GM12873 (cell line): ENCODE results near the gene INPPL1.

Experiments
- TF ChIP-seq, protein P1 (sequence below): IDR thresholded peaks from 2 replicates; pipeline ENCODE4 v1.5.1; 2012; ENCODE audit warnings: low read depth, mild to moderate bottlenecking, moderate library complexity, low read length, control low read depth; ENCODE audit not compliant: insufficient read depth; ENCODE audit errors: missing control alignments

INPPL1 gene

DNA sequence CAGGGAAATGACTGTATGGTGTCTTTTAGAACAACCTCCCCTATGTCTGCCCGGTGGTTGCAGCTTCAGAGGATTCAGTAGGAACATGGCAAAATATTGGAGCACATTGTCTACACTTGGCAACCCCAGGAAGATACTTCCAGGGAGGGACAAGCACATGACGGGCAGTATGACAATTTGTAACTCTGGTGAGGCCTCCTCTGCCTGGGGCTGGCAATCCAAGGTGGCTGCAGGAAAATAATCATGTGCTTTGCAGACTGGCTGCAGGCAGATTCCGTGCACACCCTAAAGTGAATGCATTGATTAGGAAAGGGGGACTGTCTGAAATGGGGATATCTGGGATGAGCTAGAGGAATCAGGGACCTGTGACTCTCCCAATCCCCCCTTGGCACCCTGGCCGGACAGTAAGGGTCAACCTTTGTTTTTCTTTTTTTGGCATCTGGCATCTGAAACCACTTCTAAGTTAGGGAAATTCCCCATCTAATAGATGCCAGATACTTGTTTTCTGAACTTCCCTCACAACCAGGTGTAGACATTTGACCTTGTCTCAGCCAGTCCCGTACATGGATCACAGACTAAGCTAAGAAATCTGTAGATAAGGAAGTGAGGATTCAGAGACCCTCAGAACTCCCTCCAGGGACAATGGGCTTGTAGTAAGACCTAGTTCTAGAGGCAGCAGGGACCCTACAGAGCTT lies 29.9 kb downstream of the INPPL1 start:
- TF ChIP-seq, protein P1, sequence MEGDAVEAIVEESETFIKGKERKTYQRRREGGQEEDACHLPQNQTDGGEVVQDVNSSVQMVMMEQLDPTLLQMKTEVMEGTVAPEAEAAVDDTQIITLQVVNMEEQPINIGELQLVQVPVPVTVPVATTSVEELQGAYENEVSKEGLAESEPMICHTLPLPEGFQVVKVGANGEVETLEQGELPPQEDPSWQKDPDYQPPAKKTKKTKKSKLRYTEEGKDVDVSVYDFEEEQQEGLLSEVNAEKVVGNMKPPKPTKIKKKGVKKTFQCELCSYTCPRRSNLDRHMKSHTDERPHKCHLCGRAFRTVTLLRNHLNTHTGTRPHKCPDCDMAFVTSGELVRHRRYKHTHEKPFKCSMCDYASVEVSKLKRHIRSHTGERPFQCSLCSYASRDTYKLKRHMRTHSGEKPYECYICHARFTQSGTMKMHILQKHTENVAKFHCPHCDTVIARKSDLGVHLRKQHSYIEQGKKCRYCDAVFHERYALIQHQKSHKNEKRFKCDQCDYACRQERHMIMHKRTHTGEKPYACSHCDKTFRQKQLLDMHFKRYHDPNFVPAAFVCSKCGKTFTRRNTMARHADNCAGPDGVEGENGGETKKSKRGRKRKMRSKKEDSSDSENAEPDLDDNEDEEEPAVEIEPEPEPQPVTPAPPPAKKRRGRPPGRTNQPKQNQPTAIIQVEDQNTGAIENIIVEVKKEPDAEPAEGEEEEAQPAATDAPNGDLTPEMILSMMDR = no peak

DNA sequence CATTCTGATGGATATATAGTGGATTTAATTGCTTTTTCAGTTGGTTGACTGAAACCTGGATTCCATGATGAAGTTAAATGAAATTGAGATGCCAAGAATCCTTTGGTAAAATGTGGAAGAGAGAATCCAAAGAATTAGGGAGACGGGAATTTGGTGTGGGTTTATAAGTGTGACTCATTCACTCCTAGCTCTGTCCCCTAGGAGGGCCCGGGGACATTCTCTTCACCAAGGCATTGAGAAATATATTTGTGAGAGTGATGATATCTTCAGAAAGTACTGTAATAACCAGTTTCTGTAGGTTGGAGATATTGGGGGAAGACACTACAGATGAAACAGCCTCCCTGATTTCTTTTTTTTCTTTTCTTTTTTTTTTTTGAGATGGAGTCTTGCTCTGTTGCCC lies 33.0 kb downstream of the INPPL1 start:
- TF ChIP-seq, protein P1 = no peak

DNA sequence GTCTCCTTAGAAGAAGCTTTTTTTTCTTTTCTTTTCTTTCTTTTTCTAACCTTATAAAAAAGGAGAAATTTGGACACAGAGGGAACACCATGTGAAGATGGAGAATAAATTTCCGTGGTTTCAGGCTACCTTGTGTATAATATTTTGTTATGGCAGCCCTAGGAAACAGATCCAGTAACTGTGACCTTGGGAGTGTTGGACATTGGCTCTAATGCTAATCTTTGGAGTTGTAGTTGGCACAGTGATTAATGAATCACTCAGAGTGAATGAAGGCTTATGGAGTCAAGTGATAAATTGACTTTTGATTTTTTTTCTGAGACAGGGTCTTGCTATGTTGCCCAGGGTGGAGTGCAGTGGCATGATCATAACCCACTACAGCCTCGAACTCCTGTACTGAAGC lies 34.9 kb downstream of the INPPL1 start:
- TF ChIP-seq, protein P1 = no peak

DNA sequence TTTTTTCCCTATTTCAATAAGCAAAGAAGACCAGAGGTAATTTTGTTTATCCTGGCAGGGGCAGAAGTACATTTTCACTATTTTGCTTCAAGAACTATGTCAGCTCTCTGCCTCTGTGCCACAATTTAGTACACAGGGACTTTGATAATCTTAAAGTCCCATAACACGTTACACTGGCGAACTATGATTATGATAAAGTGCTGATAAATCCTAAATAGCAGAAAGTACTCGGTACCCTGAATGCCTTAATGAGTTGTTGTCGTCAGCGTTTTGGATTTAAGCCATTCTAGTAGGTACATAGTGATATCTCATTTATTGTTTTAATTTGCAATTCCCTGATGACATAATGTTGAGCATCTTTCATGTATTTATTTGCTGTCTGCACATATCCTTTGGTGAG lies 36.0 kb downstream of the INPPL1 start:
- TF ChIP-seq, protein P1 = no peak

DNA sequence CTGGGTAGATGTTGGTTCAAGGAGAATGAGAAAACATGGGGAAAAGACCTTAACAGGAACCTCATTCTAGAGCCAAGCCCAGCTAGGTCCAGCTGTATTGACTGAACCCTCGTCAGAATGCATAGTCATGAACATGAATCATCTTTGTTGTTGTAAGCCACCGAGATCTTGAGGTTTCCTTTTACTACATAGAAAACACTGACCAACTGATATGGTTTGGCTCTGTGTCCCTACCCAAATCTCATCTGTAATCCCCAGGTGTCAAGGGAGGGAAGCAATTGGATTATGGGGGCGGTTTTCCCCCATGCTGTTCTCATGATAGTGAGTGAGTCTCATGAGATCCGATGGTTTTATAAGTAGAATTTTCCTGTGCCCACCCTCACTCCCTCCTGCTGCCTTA lies 38.8 kb downstream of the INPPL1 start:
- TF ChIP-seq, protein P1 = no peak

DNA sequence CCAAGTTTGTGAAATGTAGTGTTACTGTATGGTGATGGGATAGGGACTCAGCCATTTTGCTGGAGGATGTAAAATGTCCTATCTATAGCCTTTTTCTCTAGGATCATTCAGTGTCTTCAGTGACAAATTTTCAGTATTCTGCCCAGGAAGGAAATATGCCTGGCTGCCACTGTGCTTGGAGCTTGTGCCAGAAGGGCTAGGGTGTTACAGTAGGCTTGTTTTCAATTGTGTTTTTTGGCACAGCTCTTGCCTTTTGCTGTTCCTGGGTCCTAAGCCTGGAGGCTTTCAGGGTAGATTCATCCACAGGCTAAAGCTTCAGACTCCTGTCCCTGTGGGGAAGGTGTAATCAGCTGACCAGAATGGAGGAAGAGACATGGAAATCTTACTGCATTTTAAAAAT lies 41.4 kb downstream of the INPPL1 start:
- TF ChIP-seq, protein P1 = no peak

DNA sequence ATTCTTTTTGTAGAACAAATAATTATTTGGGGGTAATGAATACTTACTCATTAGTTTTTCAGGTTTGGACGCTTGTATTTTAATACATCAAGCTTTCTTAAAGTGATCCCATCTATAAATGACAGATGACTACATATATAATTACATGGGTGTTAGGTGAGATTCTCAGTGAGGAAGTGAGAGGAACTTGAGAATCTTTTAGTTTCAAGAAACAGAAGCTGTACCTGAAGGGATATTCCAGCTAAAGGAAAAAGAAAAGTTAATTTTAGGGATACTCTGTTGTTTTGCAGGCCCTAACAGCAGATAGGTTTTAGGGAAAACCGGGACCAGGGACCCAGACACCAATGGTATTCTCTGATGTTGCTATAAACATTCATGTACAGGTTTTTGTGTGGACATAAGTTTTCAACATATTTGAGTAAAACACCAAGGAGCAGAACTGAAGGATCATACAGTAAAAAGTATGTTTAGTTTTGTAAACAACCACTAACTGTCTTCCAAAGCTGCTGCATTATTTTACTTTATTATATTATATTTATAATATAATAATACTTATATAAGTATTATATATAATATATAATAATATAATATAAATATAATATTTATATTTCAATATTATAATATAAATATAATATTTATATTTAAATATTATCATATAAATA lies 43.5 kb downstream of the INPPL1 start:
- TF ChIP-seq, protein P1 = no peak
